ENCODE data around the gene CCDC63. TPM values are rescaled to one million over a fixed set of nuclear protein-coding genes. Genes with fewer than 3 reads are reported as not detected.

CCDC63 gene
- total and polyA plus RNA-seq, 2 of the 13 experiments (the other 11 are each of a cell fraction or from before 2014, with no cell fraction given): not detected

- CTCF ChIA-PET (ENCODE audit: low intra/inter-chr PET ratio, low total read pairs): no interaction called here
- no peak overlapping the region for H3K4me2 ChIP-seq (ENCODE audit: low read depth, low read length)
These were observed 60.8 kb downstream of the CCDC63 start for GRCh38 chr12:110907583-110907982.

More at GRCh38 chr12:110907583-110907982, 60.8 kb downstream of the CCDC63 start:
- ATAC-seq: no peak
- no peaks in the 10 kb centered on the region for H4K20me1 ChIP-seq (ENCODE audit: insufficient read depth, low read length)
- 5% methylated on average over 4 of the region's 8 CpGs for WGBS (ENCODE audit: low lambda C conversion rate)
- in situ Hi-C loops (cut with HindIII; ENCODE audit: extremely low pct_ligation_motif_present, low pct_unique_long_range_greater_than_20kb) (no loop called here), intact Hi-C loops (cut with micrococcal nuclease; ENCODE audit: unreplicated experiment) (no loop called here)
- POLR2A ChIA-PET: no interaction called here
- no peak for DNase-seq (ENCODE audit: low spot score)
- H3K79me2 ChIP-seq (ENCODE audit: insufficient read depth, low read length): no peaks in the 10 kb centered on the region
- no TSS peak for BruUV-seq (replicated peaks)
- no peak overlapping the region for H3K4me3 ChIP-seq (replicated peaks in 1 of 3; ENCODE audit: insufficient read depth in 1 of 3, low read depth in 2 of 3, low read length in 3 of 3)
- no peaks in the 10 kb centered on the region for H3K9me3 ChIP-seq (ENCODE audit: low read length)
- H3K9ac ChIP-seq (ENCODE audit: insufficient read depth, low read depth, low read length): no peak overlapping the region
- no peaks in the 10 kb centered on the region for H3K36me3 ChIP-seq (replicated peaks in 1 of 2; ENCODE audit: control insufficient read depth in 1 of 2, insufficient read depth in 2 of 2, low read length in 2 of 2)
- peaks cover 0 to 15% of the 10 kb centered on the region in 2 experiments; a peak in 2 of 5 replicates for H3K27me3 ChIP-seq (ENCODE audit: control insufficient read depth in 1 of 2, insufficient read depth in 2 of 2, low read length in 2 of 2)
- H3K4me1 ChIP-seq (ENCODE audit: insufficient read depth, low read length): no peaks in the 10 kb centered on the region
- no peak overlapping the region for H3K27ac ChIP-seq (ENCODE audit: extremely low read length, insufficient read depth, low read length)
- no peak overlapping the region for H2AFZ ChIP-seq (ENCODE audit: low read length)
- TF ChIP-seq ZNF883 (CRISPR knock-in tag; IDR thresholded peaks at IDR 0.05; ENCODE audit: not compliant biosample characterization) (no peak), PCBP1 (IDR thresholded peaks at IDR 0.05; ENCODE audit: borderline replicate concordance, low read depth, low read length) (no peak), ZBTB44 (CRISPR knock-in tag; IDR thresholded peaks at IDR 0.05) (no peak), NCOA1 (CRISPR knock-in tag; IDR thresholded peaks at IDR 0.05) (no peak), NCOA5 (CRISPR knock-in tag; IDR thresholded peaks at IDR 0.05) (no peak), NFATC3 (CRISPR knock-in tag; IDR thresholded peaks at IDR 0.05) (no peak), HIVEP1 (CRISPR knock-in tag; IDR thresholded peaks at IDR 0.05) (no peak), RXRA (CRISPR knock-in tag; IDR thresholded peaks at IDR 0.05) (no peak)
- no peak for FAIRE-seq

Measured in HepG2 (cell line).